ENCODE measurements around the gene AMIGO1. TPM values are rescaled to one million over a fixed set of nuclear protein-coding genes. Genes with fewer than 3 reads are reported as not detected.

The AMIGO1 gene
- total and polyA plus RNA-seq, 10 of the 15 experiments (the other 5 are each of a cell fraction or from before 2014, with no cell fraction given), result 0.02 to 0.28 (median 0.08) TPM; not detected in 1

DNA sequence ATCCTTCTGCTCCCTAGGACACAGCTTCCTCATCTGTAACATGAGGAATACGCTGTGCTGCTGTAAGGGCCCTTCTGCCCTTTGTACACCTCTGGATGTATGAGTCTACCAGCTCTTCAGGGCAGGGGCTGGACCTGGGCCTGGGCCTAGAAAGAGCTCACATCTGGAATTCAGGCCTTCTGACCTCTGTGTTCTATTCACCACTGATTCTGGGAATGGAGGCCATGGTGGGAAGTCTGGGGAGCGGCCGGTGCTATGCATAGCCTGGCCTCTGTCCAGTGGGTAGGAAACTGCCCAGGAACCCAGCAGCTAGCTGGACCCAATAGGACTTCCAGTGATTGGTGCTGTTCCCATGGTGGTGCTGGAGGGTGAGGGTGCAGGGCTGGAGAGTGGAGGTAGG, 19.2 kb upstream of the AMIGO1 start:
- CTCF ChIA-PET, result interaction anchor here (0.8 to 21.3 kb wide), 8 partner anchors 18 to 456 kb away, joined by 3 to 1280 read pairs (median 6); partner anchors contain the start of genes AHCYL1, AMIGO1, ATXN7L2 and CYB561D1
- TF ChIP-seq, protein P1, sequence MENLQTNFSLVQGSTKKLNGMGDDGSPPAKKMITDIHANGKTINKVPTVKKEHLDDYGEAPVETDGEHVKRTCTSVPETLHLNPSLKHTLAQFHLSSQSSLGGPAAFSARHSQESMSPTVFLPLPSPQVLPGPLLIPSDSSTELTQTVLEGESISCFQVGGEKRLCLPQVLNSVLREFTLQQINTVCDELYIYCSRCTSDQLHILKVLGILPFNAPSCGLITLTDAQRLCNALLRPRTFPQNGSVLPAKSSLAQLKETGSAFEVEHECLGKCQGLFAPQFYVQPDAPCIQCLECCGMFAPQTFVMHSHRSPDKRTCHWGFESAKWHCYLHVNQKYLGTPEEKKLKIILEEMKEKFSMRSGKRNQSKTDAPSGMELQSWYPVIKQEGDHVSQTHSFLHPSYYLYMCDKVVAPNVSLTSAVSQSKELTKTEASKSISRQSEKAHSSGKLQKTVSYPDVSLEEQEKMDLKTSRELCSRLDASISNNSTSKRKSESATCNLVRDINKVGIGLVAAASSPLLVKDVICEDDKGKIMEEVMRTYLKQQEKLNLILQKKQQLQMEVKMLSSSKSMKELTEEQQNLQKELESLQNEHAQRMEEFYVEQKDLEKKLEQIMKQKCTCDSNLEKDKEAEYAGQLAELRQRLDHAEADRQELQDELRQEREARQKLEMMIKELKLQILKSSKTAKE (IDR thresholded peaks at IDR 0.05; ENCODE audit: low read depth, poor library complexity, severe bottlenecking), result no peak
- no peak for TF ChIP-seq ATF7 (IDR thresholded peaks at IDR 0.05; ENCODE audit: low read depth)
- no peak for TF ChIP-seq BRCA1 (IDR thresholded peaks at IDR 0.05; ENCODE audit: low read depth, low read length)
- TF ChIP-seq CREB1 (IDR thresholded peaks at IDR 0.05; ENCODE audit: low read depth), result no peak
- TF ChIP-seq, protein P2, sequence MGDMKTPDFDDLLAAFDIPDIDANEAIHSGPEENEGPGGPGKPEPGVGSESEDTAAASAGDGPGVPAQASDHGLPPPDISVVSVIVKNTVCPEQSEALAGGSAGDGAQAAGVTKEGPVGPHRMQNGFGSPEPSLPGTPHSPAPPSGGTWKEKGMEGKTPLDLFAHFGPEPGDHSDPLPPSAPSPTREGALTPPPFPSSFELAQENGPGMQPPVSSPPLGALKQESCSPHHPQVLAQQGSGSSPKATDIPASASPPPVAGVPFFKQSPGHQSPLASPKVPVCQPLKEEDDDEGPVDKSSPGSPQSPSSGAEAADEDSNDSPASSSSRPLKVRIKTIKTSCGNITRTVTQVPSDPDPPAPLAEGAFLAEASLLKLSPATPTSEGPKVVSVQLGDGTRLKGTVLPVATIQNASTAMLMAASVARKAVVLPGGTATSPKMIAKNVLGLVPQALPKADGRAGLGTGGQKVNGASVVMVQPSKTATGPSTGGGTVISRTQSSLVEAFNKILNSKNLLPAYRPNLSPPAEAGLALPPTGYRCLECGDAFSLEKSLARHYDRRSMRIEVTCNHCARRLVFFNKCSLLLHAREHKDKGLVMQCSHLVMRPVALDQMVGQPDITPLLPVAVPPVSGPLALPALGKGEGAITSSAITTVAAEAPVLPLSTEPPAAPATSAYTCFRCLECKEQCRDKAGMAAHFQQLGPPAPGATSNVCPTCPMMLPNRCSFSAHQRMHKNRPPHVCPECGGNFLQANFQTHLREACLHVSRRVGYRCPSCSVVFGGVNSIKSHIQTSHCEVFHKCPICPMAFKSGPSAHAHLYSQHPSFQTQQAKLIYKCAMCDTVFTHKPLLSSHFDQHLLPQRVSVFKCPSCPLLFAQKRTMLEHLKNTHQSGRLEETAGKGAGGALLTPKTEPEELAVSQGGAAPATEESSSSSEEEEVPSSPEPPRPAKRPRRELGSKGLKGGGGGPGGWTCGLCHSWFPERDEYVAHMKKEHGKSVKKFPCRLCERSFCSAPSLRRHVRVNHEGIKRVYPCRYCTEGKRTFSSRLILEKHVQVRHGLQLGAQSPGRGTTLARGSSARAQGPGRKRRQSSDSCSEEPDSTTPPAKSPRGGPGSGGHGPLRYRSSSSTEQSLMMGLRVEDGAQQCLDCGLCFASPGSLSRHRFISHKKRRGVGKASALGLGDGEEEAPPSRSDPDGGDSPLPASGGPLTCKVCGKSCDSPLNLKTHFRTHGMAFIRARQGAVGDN (IDR thresholded peaks at IDR 0.05), result no peak
- TF ChIP-seq HDAC2 (IDR thresholded peaks at IDR 0.05), result no peak
- TF ChIP-seq, protein P3, sequence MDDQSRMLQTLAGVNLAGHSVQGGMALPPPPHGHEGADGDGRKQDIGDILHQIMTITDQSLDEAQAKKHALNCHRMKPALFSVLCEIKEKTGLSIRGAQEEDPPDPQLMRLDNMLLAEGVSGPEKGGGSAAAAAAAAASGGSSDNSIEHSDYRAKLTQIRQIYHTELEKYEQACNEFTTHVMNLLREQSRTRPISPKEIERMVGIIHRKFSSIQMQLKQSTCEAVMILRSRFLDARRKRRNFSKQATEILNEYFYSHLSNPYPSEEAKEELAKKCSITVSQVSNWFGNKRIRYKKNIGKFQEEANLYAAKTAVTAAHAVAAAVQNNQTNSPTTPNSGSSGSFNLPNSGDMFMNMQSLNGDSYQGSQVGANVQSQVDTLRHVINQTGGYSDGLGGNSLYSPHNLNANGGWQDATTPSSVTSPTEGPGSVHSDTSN (IDR thresholded peaks at IDR 0.05; ENCODE audit: insufficient replicate concordance, low read depth, low read length), result no peak
- TF ChIP-seq, protein P4, sequence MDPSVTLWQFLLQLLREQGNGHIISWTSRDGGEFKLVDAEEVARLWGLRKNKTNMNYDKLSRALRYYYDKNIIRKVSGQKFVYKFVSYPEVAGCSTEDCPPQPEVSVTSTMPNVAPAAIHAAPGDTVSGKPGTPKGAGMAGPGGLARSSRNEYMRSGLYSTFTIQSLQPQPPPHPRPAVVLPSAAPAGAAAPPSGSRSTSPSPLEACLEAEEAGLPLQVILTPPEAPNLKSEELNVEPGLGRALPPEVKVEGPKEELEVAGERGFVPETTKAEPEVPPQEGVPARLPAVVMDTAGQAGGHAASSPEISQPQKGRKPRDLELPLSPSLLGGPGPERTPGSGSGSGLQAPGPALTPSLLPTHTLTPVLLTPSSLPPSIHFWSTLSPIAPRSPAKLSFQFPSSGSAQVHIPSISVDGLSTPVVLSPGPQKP (IDR thresholded peaks at IDR 0.05; ENCODE audit: low read depth, low read length), result no peak
- TF ChIP-seq SIN3A (IDR thresholded peaks at IDR 0.05; ENCODE audit: low read depth, low read length), result no peak
- no peak for TF ChIP-seq HDAC6 (IDR thresholded peaks at IDR 0.05; ENCODE audit: unreplicated experiment)
- TF ChIP-seq MYB (IDR thresholded peaks at IDR 0.05; ENCODE audit: borderline replicate concordance, low read depth, low read length), result no peak
- no peak for TF ChIP-seq WRNIP1 (IDR thresholded peaks at IDR 0.05; ENCODE audit: borderline replicate concordance, low read depth, low read length)
- no peak for TF ChIP-seq BCL11A (IDR thresholded peaks at IDR 0.05; ENCODE audit: low read depth, low read length)
- no peak for TF ChIP-seq FOXK2 (IDR thresholded peaks at IDR 0.05)
- TF ChIP-seq, protein P5, sequence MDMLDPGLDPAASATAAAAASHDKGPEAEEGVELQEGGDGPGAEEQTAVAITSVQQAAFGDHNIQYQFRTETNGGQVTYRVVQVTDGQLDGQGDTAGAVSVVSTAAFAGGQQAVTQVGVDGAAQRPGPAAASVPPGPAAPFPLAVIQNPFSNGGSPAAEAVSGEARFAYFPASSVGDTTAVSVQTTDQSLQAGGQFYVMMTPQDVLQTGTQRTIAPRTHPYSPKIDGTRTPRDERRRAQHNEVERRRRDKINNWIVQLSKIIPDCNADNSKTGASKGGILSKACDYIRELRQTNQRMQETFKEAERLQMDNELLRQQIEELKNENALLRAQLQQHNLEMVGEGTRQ (IDR thresholded peaks at IDR 0.05; ENCODE audit: borderline replicate concordance, low read depth, low read length), result no peak

More for the DNA sequence above, 19.2 kb upstream of the AMIGO1 start:
- no peak overlapping the region for H3K4me2 ChIP-seq (ENCODE audit: control insufficient read depth, insufficient read depth)
- in situ Hi-C loops (cut with MboI) (no loop called here), intact Hi-C loops (cut with micrococcal nuclease; ENCODE audit: unreplicated experiment) (no loop called here)
- WGBS (ENCODE audit: insufficient coverage, insufficient replicate concordance, low lambda C conversion rate, missing lambda C conversion rate), result 93% methylated on average over 3 of the region's 3 CpGs
- no peaks in the 10 kb centered on the region for H3K9me3 ChIP-seq (replicated peaks; ENCODE audit: control insufficient read depth, insufficient read depth, low read length)
- H3K9ac ChIP-seq (ENCODE audit: control insufficient read depth, insufficient read depth, low read length), result no peak overlapping the region
- no peak for FAIRE-seq
- peaks cover 24% of the 10 kb centered on the region for H3K4me1 ChIP-seq (ENCODE audit: control insufficient read depth, insufficient read depth, low read length)
- no peak overlapping the region for H3K27ac ChIP-seq (ENCODE audit: control insufficient read depth, insufficient read depth)
- no peaks in the 10 kb centered on the region for H3K36me3 ChIP-seq (ENCODE audit: control insufficient read depth in 2 of 2, insufficient read depth in 2 of 2, low read length in 1 of 2)
- no peak overlapping the region for H2AFZ ChIP-seq (ENCODE audit: control insufficient read depth, low read depth, low read length)
- ChIA-PET SMC1A (ENCODE audit: uncharacterized antibody, unreplicated experiment) (interaction anchor here (0.9 to 12.8 kb wide), 7 partner anchors 10 to 103 kb away, joined by 3 to 431 read pairs (median 10); partner anchors contain the start of genes AMIGO1, ATXN7L2, CYB561D1 and GPR61), RAD21 (ENCODE audit: unreplicated experiment) (interaction anchor here (1.1 to 10.3 kb wide), 7 partner anchors 19 to 265 kb away, joined by 3 to 422 read pairs (median 6); partner anchors contain the start of genes AMIGO1, ATXN7L2 and CYB561D1), POLR2A (interaction anchor here (0.7 to 2.0 kb wide), 4 partner anchors 30 to 274 kb away, joined by 3 to 10 read pairs (median 6); partner anchors contain the start of genes ATXN7L2 and CYB561D1)
- no peaks in the 10 kb centered on the region for H3K27me3 ChIP-seq (replicated peaks in 1 of 2; ENCODE audit: control insufficient read depth in 2 of 2, insufficient read depth in 2 of 2, low read length in 1 of 2)
- H4K20me1 ChIP-seq (ENCODE audit: control insufficient read depth, insufficient read depth), result no peaks in the 10 kb centered on the region
- DNase-seq (ENCODE audit: low read depth, low spot score), result no peak
- no peak overlapping the region for H3K4me3 ChIP-seq
- no peak for ATAC-seq
- no peaks in the 10 kb centered on the region for H3K79me2 ChIP-seq (ENCODE audit: control insufficient read depth, insufficient read depth, low read length)
- no TSS peak for BruUV-seq (replicated peaks)
